Myocyte (in vitro differentiated cells): ENCODE measurements around the gene CHMP1B. TPM values are rescaled to one million over a fixed set of nuclear protein-coding genes. Genes with fewer than 3 reads are reported as not detected.

Source experiments
- DNase-seq: peaks from one replicate; pipeline ENCODE4 v3.0.0-alpha.2; 2012; ENCODE audit warnings: low read depth
- total RNA-seq: library from RNA; depleted of rRNA; stranded (reverse); fragments of >200 nt; gene quantifications from 2 replicates; pipeline ENCODE4 v1.2.3, GENCODE V29; 2014

Gene CHMP1B
- total RNA-seq, 1 donor from 2014 or later, result 46.1 TPM

DNA sequence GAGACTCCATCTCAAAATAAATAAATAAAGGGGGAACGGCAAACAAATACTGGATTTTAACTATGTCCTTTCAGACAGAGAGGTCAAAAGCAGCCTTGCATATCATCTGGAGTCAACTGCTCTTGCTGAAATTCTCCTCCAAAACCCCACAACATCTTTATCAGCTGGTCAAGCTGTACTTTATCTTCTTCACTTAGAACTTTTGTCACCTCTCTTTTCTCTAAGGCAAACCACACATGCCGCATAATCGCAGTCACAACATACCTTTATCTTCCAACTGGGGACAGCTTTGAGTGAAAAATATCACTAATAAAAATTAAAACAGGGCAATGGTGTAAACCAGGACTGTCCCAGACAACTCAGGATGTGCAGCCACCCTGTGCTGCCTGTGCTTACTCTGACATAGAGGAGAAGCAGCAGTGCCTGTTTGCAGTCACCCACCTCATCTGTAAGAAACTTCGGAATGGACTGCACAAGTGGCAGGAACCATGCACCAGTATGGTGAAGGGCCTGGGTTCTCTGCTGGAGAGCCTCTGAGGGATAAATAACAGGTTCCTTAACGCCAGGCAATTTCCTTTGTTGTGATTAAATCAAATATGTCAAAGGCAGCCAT is 50.7 kb downstream of the CHMP1B start:
- no peak for DNase-seq

DNA sequence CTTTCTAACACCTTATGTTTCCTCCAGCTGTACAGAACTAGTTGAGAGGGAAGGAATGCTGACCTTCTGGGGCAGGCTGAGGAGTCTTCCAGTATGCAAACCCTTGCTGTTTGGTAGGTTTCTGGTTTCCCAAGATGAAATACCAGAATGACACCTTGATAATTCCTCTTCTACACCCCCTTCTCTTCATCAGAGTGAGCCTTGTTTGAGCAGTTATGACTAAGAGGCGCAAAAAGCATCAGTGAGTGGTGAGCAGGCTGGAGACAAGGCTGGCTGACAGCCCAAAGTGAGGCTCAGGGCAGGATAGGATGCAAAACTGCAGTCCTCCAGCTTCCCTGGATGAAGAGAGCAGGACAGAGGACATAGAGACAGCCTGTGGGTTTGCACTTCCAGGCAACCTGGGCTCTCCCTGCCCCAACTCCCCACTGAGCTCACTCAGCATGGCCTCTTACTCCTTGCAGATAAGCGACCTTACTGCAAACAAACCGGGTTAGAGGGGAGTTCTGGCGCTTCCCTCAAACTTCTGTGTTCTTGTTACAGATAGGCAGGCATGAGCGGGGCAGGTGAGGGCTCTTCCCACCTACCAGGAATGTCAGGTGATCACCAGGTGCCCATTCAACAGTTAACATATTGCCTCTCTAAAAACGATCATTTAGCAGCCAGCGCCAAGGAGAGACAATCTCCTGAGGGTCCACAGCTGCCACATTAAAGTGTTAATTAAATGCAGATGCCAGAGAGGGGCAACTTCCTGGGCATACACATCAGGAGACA is 51.5 kb downstream of the CHMP1B start:
- DNase-seq, result no peak

Other genes starting within 250 kb of the CHMP1B start
- not detected in 2 replicates for gene SLC35G4, start 241.8 kb upstream of the CHMP1B start, total RNA-seq
- 0.36 and 1.2 TPM in 2 replicates for gene GNAL, start 162.1 kb upstream of the CHMP1B start, total RNA-seq
- gene MPPE1, start 56.9 kb downstream of the CHMP1B start, total RNA-seq, result 25.0 and 76.0 TPM in 2 replicates
- 17.8 and 36.9 TPM in 2 replicates for gene IMPA2, start 130.1 kb downstream of the CHMP1B start, total RNA-seq
- not detected in 2 replicates for gene ANKRD62, start 242.4 kb downstream of the CHMP1B start, total RNA-seq